Choroid plexus epithelial cell (primary cell): Measurements from ENCODE around the gene DLG1.

Experiments
- DNase-seq: peaks from one replicate; pipeline ENCODE4 v3.0.0-alpha.2; 2010; ENCODE audit warnings: low read depth
- H3K4me3 ChIP-seq: 2 replicates; pipeline ENCODE4 v1.5.1; 2011; ENCODE audit warnings: low read depth, mild to moderate bottlenecking, control low read depth, low read length, moderate library complexity
- CTCF ChIP-seq: conservative IDR thresholded peaks from 2 replicates; pipeline ENCODE4 v1.5.1; 2011; ENCODE audit warnings: low read depth, mild to moderate bottlenecking, control low read depth, inconsistent platforms, low read length, moderate library complexity

Gene DLG1

GRCh38 chr3:197023998-197024651 is 274.3 kb downstream of the DLG1 start:
- TF ChIP-seq CTCF, result no peak
- no peak for DNase-seq
- no peak overlapping the region for H3K4me3 ChIP-seq

GRCh38 chr3:197023241-197023997 is 275.0 kb downstream of the DLG1 start:
- no peak for TF ChIP-seq CTCF
- H3K4me3 ChIP-seq, result peak overlapping the region; percentile 8
- no peak for DNase-seq

- no peak for TF ChIP-seq CTCF
- H3K4me3 ChIP-seq, result peak overlapping the region; percentile 8
- DNase-seq, result no peak
These were observed 275.8 kb downstream of the DLG1 start for GRCh38 chr3:197022405-197023231.

GRCh38 chr3:197021729-197022404 is 276.5 kb downstream of the DLG1 start:
- no peak for DNase-seq
- H3K4me3 ChIP-seq, result no peak overlapping the region
- no peak for TF ChIP-seq CTCF

GRCh38 chr3:197021231-197021630 is 277.2 kb downstream of the DLG1 start:
- H3K4me3 ChIP-seq, result no peak overlapping the region
- TF ChIP-seq CTCF, result no peak
- DNase-seq, result no peak

- no peak for TF ChIP-seq CTCF
- DNase-seq, result no peak
These were observed 278.9 kb downstream of the DLG1 start for GRCh38 chr3:197019535-197019934.

More at GRCh38 chr3:197019535-197019934, 278.9 kb downstream of the DLG1 start:
- no peak overlapping the region for H3K4me3 ChIP-seq
